Tibial nerve (tissue), 4 donors: ENCODE data around the gene DDN. TPM values are rescaled to one million over a fixed set of nuclear protein-coding genes. Genes with fewer than 3 reads are reported as not detected.

Source experiments
- DNase-seq, 2 donors: peaks; one replicate each; pipeline ENCODE4 v3.0.0-alpha.2; 2019; ENCODE audit warnings: low spot score in 2 of 2
- H3K27ac ChIP-seq, 4 donors: fragments of 200-600 bp; sonication (generic) in 3 of 4; one replicate each; pipeline ENCODE4 v1.5.1; 2017 to 2019; ENCODE audit warnings: mild to moderate bottlenecking in 1 of 4
- H3K27me3 ChIP-seq, 2 donors: fragments of 200-600 bp; sonication (generic) in 1 of 2; one replicate each; pipeline versions ENCODE4 v1.5.1 to v1.6.0; 2017 to 2019
- H3K36me3 ChIP-seq, 3 donors: fragments of 200-600 bp; sonication (generic); one replicate each; pipeline ENCODE4 v1.5.1; 2018 to 2019
- H3K4me1 ChIP-seq, 4 donors: fragments of 200-600 bp; sonication (generic) in 3 of 4; one replicate each; pipeline ENCODE4 v1.5.1; 2017 to 2019
- H3K4me3 ChIP-seq, 4 donors: fragments of 200-600 bp; sonication (generic) in 3 of 4; one replicate each; pipeline ENCODE4 v1.5.1; 2017 to 2019; ENCODE audit warnings: mild to moderate bottlenecking in 1 of 4, moderate library complexity in 1 of 4
- H3K9me3 ChIP-seq, 4 donors: fragments of 200-600 bp; sonication (generic) in 3 of 4; one replicate each; pipeline ENCODE4 v1.5.1; 2017 to 2019
- CTCF ChIP-seq, 5 experiments: fragments of 200-600 bp in 3 of 5; fragments of 450-650 bp in 2 of 5; sonication (generic) in 3 of 5; IDR thresholded peaks; one replicate each; pipeline ENCODE4 v1.5.1; 2016 to 2019; ENCODE audit warnings: antibody characterized with exemption in 5 of 5, mild to moderate bottlenecking in 3 of 5, moderate library complexity in 2 of 5
- EP300 ChIP-seq, 2 donors: sonication (generic); formaldehyde crosslinking; IDR thresholded peaks; one replicate each; pipeline ENCODE4 v1.6.1; 2017; ENCODE audit warnings: antibody characterized with exemption in 2 of 2, mild to moderate bottlenecking in 1 of 2
- POLR2A ChIP-seq, 2 donors: fragments of 450-650 bp; IDR thresholded peaks; one replicate each; pipeline ENCODE4 v1.6.1; 2017; ENCODE audit warnings: antibody characterized with exemption in 2 of 2, mild to moderate bottlenecking in 2 of 2, moderate library complexity in 2 of 2
- WGBS, 2 donors: methylation state at CpG; one replicate each; pipeline ENCODE4 v1.1.5; 2018; 5-methylcytosine and 5-hydroxymethylcytosine counted together
- total RNA-seq, 4 donors: library from RNA; depleted of rRNA; stranded (reverse); fragments of >200 nt; gene quantifications; one replicate each; pipeline ENCODE4 v1.1.0, GENCODE V29; 2016

DDN gene
- total RNA-seq, 4 donors from 2014 or later: not detected

GRCh38 chr12:49030714-49031572 lies 31.8 kb upstream of the DDN start:
- peaks cover 8 to 100% (median 45%) of the 10 kb centered on the region in 3 donors for H3K36me3 ChIP-seq
- WGBS, 2 donors: 91 to 92% methylated on average over 19 of the region's 19 CpGs

GRCh38 chr12:49030119-49030518 lies 30.9 kb upstream of the DDN start:
- no peak overlapping the region for H3K27ac ChIP-seq
- no peaks in the 10 kb centered on the region for H3K4me1 ChIP-seq
- H3K4me3 ChIP-seq: no peak overlapping the region
- WGBS, 2 donors: 78 to 83% methylated on average over 8 of the region's 8 CpGs
- no peak for DNase-seq
- no peaks in the 10 kb centered on the region for H3K27me3 ChIP-seq
- H3K9me3 ChIP-seq: no peaks in the 10 kb centered on the region
- TF ChIP-seq CTCF (IDR thresholded peaks at IDR 0.05) (no peak), EP300 (IDR thresholded peaks at IDR 0.05) (no peak), POLR2A (IDR thresholded peaks at IDR 0.05) (no peak)
- H3K36me3 ChIP-seq: peaks cover 8 to 100% (median 46%) of the 10 kb centered on the region in 3 donors

More at GRCh38 chr12:49030714-49031572, 31.8 kb upstream of the DDN start:
- DNase-seq: no peak
- H3K4me1 ChIP-seq: no peaks in the 10 kb centered on the region
- TF ChIP-seq POLR2A (IDR thresholded peaks at IDR 0.05) (no peak), EP300 (IDR thresholded peaks at IDR 0.05) (no peak)
- H3K9me3 ChIP-seq: no peaks in the 10 kb centered on the region
- no peaks in the 10 kb centered on the region for H3K27me3 ChIP-seq
- H3K27ac ChIP-seq: no peak overlapping the region
- H3K4me3 ChIP-seq: no peak overlapping the region

GRCh38 chr12:49028666-49029275 lies 29.6 kb upstream of the DDN start:
- 83 to 93% methylated on average over 10 of the region's 10 CpGs for WGBS, 2 donors
- DNase-seq: no peak
- H3K27ac ChIP-seq: no peak overlapping the region
- peaks cover 8 to 100% (median 39%) of the 10 kb centered on the region in 3 donors for H3K36me3 ChIP-seq
- H3K9me3 ChIP-seq: no peaks in the 10 kb centered on the region
- no peak overlapping the region for H3K4me3 ChIP-seq
- no peak for TF ChIP-seq POLR2A (IDR thresholded peaks at IDR 0.05)
- TF ChIP-seq CTCF (IDR thresholded peaks at IDR 0.05): no peak
- no peak for TF ChIP-seq EP300 (IDR thresholded peaks at IDR 0.05)
- H3K4me1 ChIP-seq: no peaks in the 10 kb centered on the region
- no peaks in the 10 kb centered on the region for H3K27me3 ChIP-seq

GRCh38 chr12:49027846-49028555 lies 28.8 kb upstream of the DDN start:
- no peak overlapping the region for H3K27ac ChIP-seq
- no peaks in the 10 kb centered on the region for H3K27me3 ChIP-seq
- peaks cover 8 to 100% (median 43%) of the 10 kb centered on the region in 3 donors for H3K36me3 ChIP-seq
- 90% methylated on average over 9 of the region's 9 CpGs for WGBS, 2 donors
- no peak overlapping the region for H3K4me3 ChIP-seq
- H3K9me3 ChIP-seq: no peaks in the 10 kb centered on the region
- TF ChIP-seq CTCF (IDR thresholded peaks at IDR 0.05) (no peak), EP300 (IDR thresholded peaks at IDR 0.05) (no peak), POLR2A (IDR thresholded peaks at IDR 0.05) (no peak)
- no peak for DNase-seq
- no peaks in the 10 kb centered on the region for H3K4me1 ChIP-seq

- no peak for DNase-seq
- TF ChIP-seq POLR2A (IDR thresholded peaks at IDR 0.05): no peak
- Histone ChIP-seq H3K9me3 (no peaks in the 10 kb centered on the region), H3K27ac (no peak overlapping the region), H3K36me3 (peaks cover 8 to 100% (median 42%) of the 10 kb centered on the region in 3 donors), H3K27me3 (no peaks in the 10 kb centered on the region), H3K4me3 (no peak overlapping the region), H3K4me1 (no peaks in the 10 kb centered on the region)
- WGBS, 2 donors: 92 to 94% methylated on average over 22 to 24 of the region's 26 CpGs
Observed at GRCh38 chr12:49026678-49027480, 27.7 kb upstream of the DDN start.
